ENCODE data around the gene POLN. TPM values are rescaled to one million over a fixed set of nuclear protein-coding genes. Genes with fewer than 3 reads are reported as not detected.

Gene POLN
- total and polyA plus RNA-seq, 2 experiments from 2014 or later: 1.7 to 2.0 TPM

DNA sequence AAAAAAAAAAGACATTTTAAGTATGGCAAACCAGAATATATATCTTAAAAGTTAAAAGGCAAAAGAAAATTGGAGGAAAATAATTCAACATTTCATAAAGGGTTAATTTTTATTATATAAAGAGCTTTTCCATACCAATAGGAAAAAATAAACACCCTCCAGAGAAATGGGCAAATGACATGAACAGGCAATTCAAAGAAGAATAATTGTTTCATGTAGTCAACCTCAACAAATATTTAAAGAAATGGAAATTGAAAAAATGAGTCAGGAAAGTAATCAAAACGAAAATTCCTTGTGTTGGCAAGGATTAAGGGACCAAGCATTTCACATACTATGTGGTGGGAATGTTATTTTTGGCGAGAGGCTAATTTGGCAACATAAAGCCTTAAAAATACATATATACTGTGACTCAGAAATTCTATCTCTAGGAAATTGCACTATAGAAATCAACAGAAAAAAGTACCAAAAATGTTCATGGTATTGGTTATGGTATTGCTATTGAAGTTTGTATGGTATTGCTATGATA lies 87.6 kb downstream of the POLN start:
- Histone ChIP-seq H3K4me1 (ENCODE audit: insufficient read depth) (no peaks in the 10 kb centered on the region), H3K4me3 (no peak overlapping the region), H3K4me2 (no peak overlapping the region), H3K9me2 (replicated peaks; ENCODE audit: insufficient read depth) (no peaks in the 10 kb centered on the region), H3K27me3 (no peaks in the 10 kb centered on the region), H4K20me1 (ENCODE audit: insufficient read depth, poor library complexity, severe bottlenecking) (no peaks in the 10 kb centered on the region), H3K9me3 (ENCODE audit: low read depth) (no peaks in the 10 kb centered on the region), H2AFZ (no peak overlapping the region), H3K27ac (no peak overlapping the region), H3K36me3 (replicated peaks; ENCODE audit: insufficient read depth, low read depth) (no peaks in the 10 kb centered on the region), H3K79me2 (no peaks in the 10 kb centered on the region)
- WGBS (ENCODE audit: low lambda C conversion rate, missing lambda C conversion rate): 85% methylated on average over 2 of the region's 2 CpGs
- no peak for TF ChIP-seq EZH2phosphoT487 (IDR thresholded peaks at IDR 0.05; ENCODE audit: low read depth, severe bottlenecking, unreplicated experiment)
- TF ChIP-seq, protein P1, sequence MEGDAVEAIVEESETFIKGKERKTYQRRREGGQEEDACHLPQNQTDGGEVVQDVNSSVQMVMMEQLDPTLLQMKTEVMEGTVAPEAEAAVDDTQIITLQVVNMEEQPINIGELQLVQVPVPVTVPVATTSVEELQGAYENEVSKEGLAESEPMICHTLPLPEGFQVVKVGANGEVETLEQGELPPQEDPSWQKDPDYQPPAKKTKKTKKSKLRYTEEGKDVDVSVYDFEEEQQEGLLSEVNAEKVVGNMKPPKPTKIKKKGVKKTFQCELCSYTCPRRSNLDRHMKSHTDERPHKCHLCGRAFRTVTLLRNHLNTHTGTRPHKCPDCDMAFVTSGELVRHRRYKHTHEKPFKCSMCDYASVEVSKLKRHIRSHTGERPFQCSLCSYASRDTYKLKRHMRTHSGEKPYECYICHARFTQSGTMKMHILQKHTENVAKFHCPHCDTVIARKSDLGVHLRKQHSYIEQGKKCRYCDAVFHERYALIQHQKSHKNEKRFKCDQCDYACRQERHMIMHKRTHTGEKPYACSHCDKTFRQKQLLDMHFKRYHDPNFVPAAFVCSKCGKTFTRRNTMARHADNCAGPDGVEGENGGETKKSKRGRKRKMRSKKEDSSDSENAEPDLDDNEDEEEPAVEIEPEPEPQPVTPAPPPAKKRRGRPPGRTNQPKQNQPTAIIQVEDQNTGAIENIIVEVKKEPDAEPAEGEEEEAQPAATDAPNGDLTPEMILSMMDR (IDR thresholded peaks at IDR 0.05; ENCODE audit: poor library complexity): no peak
- TF ChIP-seq EZH2 (IDR thresholded peaks at IDR 0.05; ENCODE audit: borderline replicate concordance): no peak
- DNase-seq (ENCODE audit: low spot score): no peak

DNA sequence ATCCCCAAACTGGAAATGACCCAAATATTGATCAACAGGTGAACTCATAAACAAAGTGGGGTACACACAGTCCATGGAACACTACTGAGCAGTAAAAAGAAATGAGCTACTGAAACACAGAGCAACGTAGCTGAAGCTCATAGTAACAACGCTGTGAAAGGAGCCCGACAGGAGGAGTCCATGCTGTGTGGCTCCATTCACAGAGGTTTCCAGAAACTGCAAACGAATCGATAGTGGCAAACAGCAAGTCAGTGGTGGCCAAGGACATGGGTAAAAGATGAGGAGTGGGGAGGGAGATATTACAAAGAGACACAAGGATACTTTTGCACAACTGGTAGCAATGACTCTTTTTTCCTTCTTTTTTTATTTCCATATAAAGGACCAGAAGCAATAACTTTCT lies 90.4 kb downstream of the POLN start:
- H3K27me3 ChIP-seq: no peaks in the 10 kb centered on the region
- H3K79me2 ChIP-seq: no peaks in the 10 kb centered on the region
- H3K27ac ChIP-seq: no peak overlapping the region
- no peak overlapping the region for H3K4me3 ChIP-seq
- no peak for DNase-seq (ENCODE audit: low spot score)
- H3K4me2 ChIP-seq: no peak overlapping the region
- H3K4me1 ChIP-seq (ENCODE audit: insufficient read depth): no peaks in the 10 kb centered on the region
- H2AFZ ChIP-seq: no peak overlapping the region
- H4K20me1 ChIP-seq (ENCODE audit: insufficient read depth, poor library complexity, severe bottlenecking): no peaks in the 10 kb centered on the region
- TF ChIP-seq EZH2phosphoT487 (IDR thresholded peaks at IDR 0.05; ENCODE audit: low read depth, severe bottlenecking, unreplicated experiment) (no peak), EZH2 (IDR thresholded peaks at IDR 0.05; ENCODE audit: borderline replicate concordance) (no peak)
- TF ChIP-seq, protein P1 (IDR thresholded peaks at IDR 0.05; ENCODE audit: poor library complexity): no peak
- WGBS (ENCODE audit: low lambda C conversion rate, missing lambda C conversion rate): 76% methylated on average over 5 of the region's 5 CpGs
- H3K36me3 ChIP-seq (replicated peaks; ENCODE audit: insufficient read depth, low read depth): no peaks in the 10 kb centered on the region
- H3K9me3 ChIP-seq (ENCODE audit: low read depth): no peaks in the 10 kb centered on the region
- no peaks in the 10 kb centered on the region for H3K9me2 ChIP-seq (replicated peaks; ENCODE audit: insufficient read depth)

DNA sequence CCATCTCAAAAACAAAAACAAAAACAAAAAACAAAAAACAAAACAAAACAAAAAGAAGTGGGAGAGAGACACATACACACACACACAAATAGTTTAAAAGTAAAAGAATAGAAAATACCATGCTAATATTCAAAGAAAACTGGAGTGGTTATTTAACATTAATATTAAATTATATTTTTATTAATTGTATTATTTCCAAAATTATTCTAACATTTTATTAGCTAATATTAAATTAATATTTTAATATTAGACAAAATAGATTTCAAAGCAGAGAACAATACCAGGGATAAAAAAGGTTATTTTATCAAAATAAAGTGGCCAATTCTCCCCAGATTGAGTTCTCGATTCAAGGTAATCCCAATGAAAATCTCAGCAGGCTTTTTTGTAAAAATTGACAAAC lies 91.8 kb downstream of the POLN start:
- Histone ChIP-seq H3K4me1 (ENCODE audit: insufficient read depth) (no peaks in the 10 kb centered on the region), H3K27me3 (no peaks in the 10 kb centered on the region), H3K36me3 (replicated peaks; ENCODE audit: insufficient read depth, low read depth) (no peaks in the 10 kb centered on the region), H2AFZ (no peak overlapping the region), H3K9me3 (ENCODE audit: low read depth) (no peaks in the 10 kb centered on the region), H3K9me2 (replicated peaks; ENCODE audit: insufficient read depth) (no peaks in the 10 kb centered on the region), H3K27ac (no peak overlapping the region), H3K4me2 (no peak overlapping the region), H4K20me1 (ENCODE audit: insufficient read depth, poor library complexity, severe bottlenecking) (no peaks in the 10 kb centered on the region), H3K4me3 (no peak overlapping the region), H3K79me2 (no peaks in the 10 kb centered on the region)
- WGBS (ENCODE audit: low lambda C conversion rate, missing lambda C conversion rate): 95% methylated on average over 1 of the region's 1 CpG
- DNase-seq (ENCODE audit: low spot score): no peak
- TF ChIP-seq, protein P1 (IDR thresholded peaks at IDR 0.05; ENCODE audit: poor library complexity): no peak
- TF ChIP-seq EZH2 (IDR thresholded peaks at IDR 0.05; ENCODE audit: borderline replicate concordance) (no peak), EZH2phosphoT487 (IDR thresholded peaks at IDR 0.05; ENCODE audit: low read depth, severe bottlenecking, unreplicated experiment) (no peak)
